ENCODE data around the gene GMFB.

DNA sequence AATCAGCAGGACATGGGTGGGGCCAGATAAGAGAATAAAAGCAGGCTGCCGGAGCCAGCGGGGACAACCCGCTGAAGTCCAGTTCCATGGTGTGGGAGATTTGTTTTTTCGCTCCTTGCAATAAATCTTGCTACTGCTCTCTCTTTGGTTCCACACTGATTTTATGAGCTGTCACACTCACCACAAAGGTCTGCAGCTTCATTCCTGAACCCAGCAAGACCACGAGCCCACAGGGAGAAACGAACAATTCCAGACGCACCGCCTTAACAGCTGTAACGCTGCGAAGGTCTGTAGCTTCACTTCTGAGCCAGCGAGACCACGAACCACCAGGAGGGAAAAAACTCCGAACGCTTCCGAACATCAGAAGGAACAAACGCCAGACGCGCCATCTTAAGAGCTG, 44.8 kb downstream of the GMFB start:
- TF ChIP-seq, protein P1, sequence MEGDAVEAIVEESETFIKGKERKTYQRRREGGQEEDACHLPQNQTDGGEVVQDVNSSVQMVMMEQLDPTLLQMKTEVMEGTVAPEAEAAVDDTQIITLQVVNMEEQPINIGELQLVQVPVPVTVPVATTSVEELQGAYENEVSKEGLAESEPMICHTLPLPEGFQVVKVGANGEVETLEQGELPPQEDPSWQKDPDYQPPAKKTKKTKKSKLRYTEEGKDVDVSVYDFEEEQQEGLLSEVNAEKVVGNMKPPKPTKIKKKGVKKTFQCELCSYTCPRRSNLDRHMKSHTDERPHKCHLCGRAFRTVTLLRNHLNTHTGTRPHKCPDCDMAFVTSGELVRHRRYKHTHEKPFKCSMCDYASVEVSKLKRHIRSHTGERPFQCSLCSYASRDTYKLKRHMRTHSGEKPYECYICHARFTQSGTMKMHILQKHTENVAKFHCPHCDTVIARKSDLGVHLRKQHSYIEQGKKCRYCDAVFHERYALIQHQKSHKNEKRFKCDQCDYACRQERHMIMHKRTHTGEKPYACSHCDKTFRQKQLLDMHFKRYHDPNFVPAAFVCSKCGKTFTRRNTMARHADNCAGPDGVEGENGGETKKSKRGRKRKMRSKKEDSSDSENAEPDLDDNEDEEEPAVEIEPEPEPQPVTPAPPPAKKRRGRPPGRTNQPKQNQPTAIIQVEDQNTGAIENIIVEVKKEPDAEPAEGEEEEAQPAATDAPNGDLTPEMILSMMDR (IDR thresholded peaks at IDR 0.05) = no peak
- no peak for TF ChIP-seq POLR2A (IDR thresholded peaks at IDR 0.05)
